HCT116 (cell line): ENCODE measurements around the gene WNK3.

Source experiments
- POLR2A ChIP-seq: IDR thresholded peaks from 2 replicates; pipeline ENCODE4 v1.7.0; 2011; ENCODE audit warnings: borderline replicate concordance; ENCODE audit not compliant: insufficient read depth, insufficient read length; ENCODE audit errors: extremely low read depth
- RAD21 ChIP-seq: IDR thresholded peaks from 2 replicates; pipeline ENCODE4 v1.6.1; 2012; ENCODE audit warnings: low read depth, mild to moderate bottlenecking

DNA sequence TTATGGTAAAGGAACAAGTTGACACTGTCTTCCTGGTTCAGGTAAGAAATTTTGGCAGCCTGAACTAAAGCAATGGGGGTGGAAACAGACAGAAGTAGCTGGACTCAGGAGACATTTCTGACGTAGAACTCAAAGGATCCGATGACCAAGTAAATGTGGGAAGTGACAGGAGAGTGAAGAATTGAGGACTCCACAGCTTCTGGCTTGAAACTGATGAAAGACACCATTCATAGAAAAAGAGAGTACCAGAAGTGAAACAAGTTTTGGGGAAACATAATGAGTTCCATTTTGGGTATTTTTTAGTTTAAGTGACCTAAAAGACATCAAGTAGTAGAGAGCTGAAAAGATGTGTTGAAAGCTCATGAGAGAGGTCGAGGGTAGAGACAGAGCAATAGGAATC, 180.5 kb downstream of the WNK3 start:
- TF ChIP-seq POLR2A (no peak), RAD21 (no peak)
